SK-N-SH treated with all-trans-retinoic acid at 6 μM for 48 hours (cell line): ENCODE data around the gene AXIN1.
"Not testable (repeated sequence)": the region's sequence is repeated elsewhere in the genome, so short reads cannot be mapped to it uniquely, and the experiment has no call there.

Source experiments
- ATAC-seq: fragments of 200-7000 bp; cut with Tn5 transposase; 3 replicates; pipeline ENCODE4 v1.9.1; 2020; ENCODE audit warnings: mild to moderate bottlenecking, moderate library complexity
- ARNTL ChIP-seq: fragments of 450-650 bp; formaldehyde crosslinking; IDR thresholded peaks from 2 replicates; pipeline ENCODE4 v1.5.0; 2020; ENCODE audit warnings: low read depth, mild to moderate bottlenecking, moderate library complexity, borderline replicate concordance
- CREB5 ChIP-seq: fragments of 250-450 bp; sonication (Bioruptor Pico); IDR thresholded peaks from 2 replicates; pipeline ENCODE4 v1.5.1; 2020; ENCODE audit warnings: low read depth, mild to moderate bottlenecking, moderate library complexity
- CSDC2 ChIP-seq: fragments of 250-450 bp; sonication (Bioruptor Pico); IDR thresholded peaks from 2 replicates; pipeline ENCODE4 v1.5.0; 2020; ENCODE audit warnings: mild to moderate bottlenecking, moderate library complexity
- CSRNP3 ChIP-seq: fragments of 250-450 bp; sonication (Bioruptor Pico); IDR thresholded peaks from 2 replicates; pipeline ENCODE4 v1.5.1; 2021; ENCODE audit warnings: mild to moderate bottlenecking, moderate library complexity
- ESRRG ChIP-seq: fragments of 250-450 bp; sonication (Bioruptor Pico); IDR thresholded peaks from 2 replicates; pipeline ENCODE4 v1.6.1; 2021; ENCODE audit warnings: mild to moderate bottlenecking
- GLIS3 ChIP-seq: fragments of 250-450 bp; sonication (Bioruptor Pico); IDR thresholded peaks from 2 replicates; pipeline ENCODE4 v1.5.0; 2020; ENCODE audit warnings: mild to moderate bottlenecking, moderate library complexity
- ISL1 ChIP-seq: fragments of 250-450 bp; sonication (Bioruptor Pico); IDR thresholded peaks from 2 replicates; pipeline ENCODE4 v2.1.2; 2022; ENCODE audit warnings: mild to moderate bottlenecking, moderate library complexity
- OSR1 ChIP-seq: fragments of 250-450 bp; sonication (Bioruptor Pico); IDR thresholded peaks from 2 replicates; pipeline ENCODE4 v1.8.0; 2022; ENCODE audit warnings: moderate library complexity, mild to moderate bottlenecking, inconsistent platforms
- PPARA ChIP-seq: fragments of 250-450 bp; sonication (Bioruptor Pico); IDR thresholded peaks from 2 replicates; pipeline ENCODE4 v1.5.0; 2020; ENCODE audit warnings: mild to moderate bottlenecking, borderline replicate concordance
- RARB ChIP-seq: fragments of 250-450 bp; sonication (Bioruptor Pico); IDR thresholded peaks from 2 replicates; pipeline ENCODE4 v1.8.0; 2021; ENCODE audit warnings: mild to moderate bottlenecking, moderate library complexity
- SNAI2 ChIP-seq: fragments of 250-450 bp; sonication (Bioruptor Pico); IDR thresholded peaks from 2 replicates; pipeline ENCODE4 v1.5.0; 2020; ENCODE audit warnings: mild to moderate bottlenecking, moderate library complexity
- TCF4 ChIP-seq: fragments of 250-450 bp; sonication (Bioruptor Pico); IDR thresholded peaks from 2 replicates; pipeline ENCODE4 v1.8.0; 2021; ENCODE audit warnings: mild to moderate bottlenecking, moderate library complexity, borderline replicate concordance
- TOX ChIP-seq: fragments of 250-450 bp; sonication (Bioruptor Pico); IDR thresholded peaks from 2 replicates; pipeline ENCODE4 v1.8.0; 2021; ENCODE audit warnings: mild to moderate bottlenecking, moderate library complexity, borderline replicate concordance
- TSHZ2 ChIP-seq: fragments of 250-450 bp; sonication (Bioruptor Pico); IDR thresholded peaks from 2 replicates; pipeline ENCODE4 v1.5.0; 2020; ENCODE audit warnings: mild to moderate bottlenecking, moderate library complexity
- ZC3H10 ChIP-seq: fragments of 250-450 bp; sonication (Bioruptor Pico); IDR thresholded peaks from 2 replicates; pipeline ENCODE4 v1.5.1; 2021; ENCODE audit warnings: mild to moderate bottlenecking, moderate library complexity
- ZFP3 ChIP-seq: fragments of 250-450 bp; sonication (Bioruptor Pico); IDR thresholded peaks from 2 replicates; pipeline ENCODE4 v1.5.0; 2020; ENCODE audit warnings: mild to moderate bottlenecking, moderate library complexity
- ZFP30 ChIP-seq: fragments of 450-650 bp; formaldehyde crosslinking; IDR thresholded peaks from 2 replicates; pipeline ENCODE4 v1.5.0; 2022; ENCODE audit warnings: mild to moderate bottlenecking, moderate library complexity
- ZNF565 ChIP-seq: fragments of 450-650 bp; formaldehyde crosslinking; conservative IDR thresholded peaks from 2 replicates; pipeline ENCODE4 v1.5.0; 2020; ENCODE audit warnings: low read depth, mild to moderate bottlenecking, moderate library complexity
- ZNF70 ChIP-seq: fragments of 450-650 bp; formaldehyde crosslinking; IDR thresholded peaks from 2 replicates; pipeline ENCODE4 v1.5.0; 2020; ENCODE audit warnings: mild to moderate bottlenecking, moderate library complexity
- ZNF8 ChIP-seq: fragments of 450-650 bp; formaldehyde crosslinking; IDR thresholded peaks from 2 replicates; pipeline ENCODE4 v1.5.0; 2020; ENCODE audit warnings: mild to moderate bottlenecking, moderate library complexity
- TF ChIP-seq, protein P1 (sequence below): fragments of 250-450 bp; sonication (Bioruptor Pico); IDR thresholded peaks from 2 replicates; pipeline ENCODE4 v1.8.0; 2020; ENCODE audit warnings: mild to moderate bottlenecking, moderate library complexity, borderline replicate concordance

Gene AXIN1

DNA sequence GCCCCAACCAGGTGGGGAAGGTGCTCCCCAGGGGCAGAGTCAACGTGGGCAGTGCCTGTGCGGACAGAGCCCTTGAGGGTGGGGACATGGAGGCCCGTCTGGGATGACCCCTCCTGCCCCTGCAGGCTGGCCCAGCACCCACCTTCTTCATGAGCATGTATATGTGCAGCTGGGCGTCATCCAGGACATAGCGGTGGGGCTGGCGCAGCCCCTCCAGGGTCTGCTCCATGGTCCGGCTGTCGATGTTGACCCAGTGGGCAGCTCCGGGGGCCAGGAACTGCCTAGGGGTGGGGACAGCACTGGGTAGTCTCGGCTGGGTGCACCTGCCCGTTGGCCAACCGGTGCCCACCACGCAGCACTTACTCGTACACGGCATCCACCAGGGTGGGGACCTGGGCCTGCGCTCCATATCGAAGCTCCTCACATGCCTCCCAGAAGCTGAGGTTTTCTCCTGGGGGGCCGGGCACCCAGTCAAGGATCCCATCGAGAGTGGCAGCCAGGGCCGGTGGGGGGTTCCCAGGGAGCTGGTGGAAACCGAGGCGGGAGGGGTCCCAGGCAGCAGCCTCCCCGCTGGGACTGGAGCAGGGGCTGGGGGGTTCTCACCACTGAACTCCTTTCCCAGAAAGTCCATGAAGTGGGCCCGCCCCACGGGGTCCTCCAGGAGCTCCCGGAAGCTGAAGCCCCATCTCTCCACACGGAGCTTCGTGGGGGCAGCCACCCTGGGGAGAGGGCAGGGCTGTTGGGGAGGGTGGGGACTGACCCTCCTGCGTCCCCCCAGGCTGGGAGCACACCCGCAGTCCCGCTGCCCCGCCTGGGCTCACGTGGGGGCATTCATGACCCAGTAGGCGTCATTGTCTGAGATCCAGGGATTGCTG, 81.9 kb downstream of the AXIN1 start:
- no peak for ATAC-seq
- no peak for TF ChIP-seq ZFP30
- TF ChIP-seq OSR1 (CRISPR knock-in tag): no peak
- TF ChIP-seq ZFP3 (CRISPR knock-in tag): no peak
- no peak for TF ChIP-seq ZNF8 (CRISPR knock-in tag)
- TF ChIP-seq ISL1 (CRISPR knock-in tag): no peak
- TF ChIP-seq ESRRG (CRISPR knock-in tag): no peak
- TF ChIP-seq ZC3H10: no peak
- no peak for TF ChIP-seq CSDC2
- TF ChIP-seq GLIS3: no peak

DNA sequence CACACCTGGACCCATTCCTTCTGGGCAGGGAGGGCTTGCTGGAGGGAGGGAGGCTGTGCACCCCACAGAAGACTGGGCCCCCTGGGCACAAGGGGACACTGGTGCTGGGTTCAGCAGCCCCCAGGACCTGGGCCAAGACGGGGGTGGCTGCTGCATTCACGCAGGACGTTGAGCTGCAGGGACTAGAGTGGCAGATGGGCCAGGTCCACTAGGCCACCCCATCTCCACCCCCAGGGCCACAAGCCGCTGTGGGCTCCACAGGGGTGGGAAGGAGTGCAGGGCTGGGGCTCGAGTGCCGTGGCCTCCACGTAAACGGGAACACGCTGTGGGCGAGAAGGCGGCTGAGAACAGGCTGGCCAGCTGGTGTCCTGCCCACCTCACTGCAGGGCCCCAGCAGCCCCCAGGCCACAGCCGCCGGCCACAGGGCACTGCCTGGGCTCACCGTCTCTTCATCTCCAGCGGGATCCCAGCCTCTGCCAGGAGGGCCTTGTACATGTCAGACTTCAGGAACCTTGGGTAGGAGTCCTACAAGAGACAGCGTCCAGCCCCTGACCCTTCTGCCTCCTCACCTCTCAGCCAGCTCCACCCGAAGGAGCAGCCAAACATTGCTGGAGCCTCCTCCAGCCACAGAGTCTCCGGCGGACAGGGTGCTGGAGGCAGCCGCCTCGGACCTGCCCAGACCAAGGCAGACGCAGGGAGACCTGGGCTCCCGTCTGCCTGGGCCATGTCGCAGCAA, 83.3 kb downstream of the AXIN1 start:
- TF ChIP-seq ZNF8 (CRISPR knock-in tag) (no peak), ZNF70 (no peak), CSRNP3 (CRISPR knock-in tag) (no peak), ZFP30 (no peak), RARB (CRISPR knock-in tag) (no peak), ARNTL (CRISPR knock-in tag) (no peak), SNAI2 (CRISPR knock-in tag) (no peak), ESRRG (CRISPR knock-in tag) (no peak), ZFP3 (CRISPR knock-in tag) (no peak), CREB5 (CRISPR knock-in tag) (no peak), TSHZ2 (CRISPR knock-in tag) (no peak), CSDC2 (no peak), ZNF565 (CRISPR knock-in tag) (no peak), OSR1 (CRISPR knock-in tag) (no peak), TCF4 (CRISPR knock-in tag) (no peak), PPARA (no peak)
- TF ChIP-seq, protein P1, sequence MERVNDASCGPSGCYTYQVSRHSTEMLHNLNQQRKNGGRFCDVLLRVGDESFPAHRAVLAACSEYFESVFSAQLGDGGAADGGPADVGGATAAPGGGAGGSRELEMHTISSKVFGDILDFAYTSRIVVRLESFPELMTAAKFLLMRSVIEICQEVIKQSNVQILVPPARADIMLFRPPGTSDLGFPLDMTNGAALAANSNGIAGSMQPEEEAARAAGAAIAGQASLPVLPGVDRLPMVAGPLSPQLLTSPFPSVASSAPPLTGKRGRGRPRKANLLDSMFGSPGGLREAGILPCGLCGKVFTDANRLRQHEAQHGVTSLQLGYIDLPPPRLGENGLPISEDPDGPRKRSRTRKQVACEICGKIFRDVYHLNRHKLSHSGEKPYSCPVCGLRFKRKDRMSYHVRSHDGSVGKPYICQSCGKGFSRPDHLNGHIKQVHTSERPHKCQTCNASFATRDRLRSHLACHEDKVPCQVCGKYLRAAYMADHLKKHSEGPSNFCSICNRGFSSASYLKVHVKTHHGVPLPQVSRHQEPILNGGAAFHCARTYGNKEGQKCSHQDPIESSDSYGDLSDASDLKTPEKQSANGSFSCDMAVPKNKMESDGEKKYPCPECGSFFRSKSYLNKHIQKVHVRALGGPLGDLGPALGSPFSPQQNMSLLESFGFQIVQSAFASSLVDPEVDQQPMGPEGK (CRISPR knock-in tag): no peak
- ATAC-seq: no peak

DNA sequence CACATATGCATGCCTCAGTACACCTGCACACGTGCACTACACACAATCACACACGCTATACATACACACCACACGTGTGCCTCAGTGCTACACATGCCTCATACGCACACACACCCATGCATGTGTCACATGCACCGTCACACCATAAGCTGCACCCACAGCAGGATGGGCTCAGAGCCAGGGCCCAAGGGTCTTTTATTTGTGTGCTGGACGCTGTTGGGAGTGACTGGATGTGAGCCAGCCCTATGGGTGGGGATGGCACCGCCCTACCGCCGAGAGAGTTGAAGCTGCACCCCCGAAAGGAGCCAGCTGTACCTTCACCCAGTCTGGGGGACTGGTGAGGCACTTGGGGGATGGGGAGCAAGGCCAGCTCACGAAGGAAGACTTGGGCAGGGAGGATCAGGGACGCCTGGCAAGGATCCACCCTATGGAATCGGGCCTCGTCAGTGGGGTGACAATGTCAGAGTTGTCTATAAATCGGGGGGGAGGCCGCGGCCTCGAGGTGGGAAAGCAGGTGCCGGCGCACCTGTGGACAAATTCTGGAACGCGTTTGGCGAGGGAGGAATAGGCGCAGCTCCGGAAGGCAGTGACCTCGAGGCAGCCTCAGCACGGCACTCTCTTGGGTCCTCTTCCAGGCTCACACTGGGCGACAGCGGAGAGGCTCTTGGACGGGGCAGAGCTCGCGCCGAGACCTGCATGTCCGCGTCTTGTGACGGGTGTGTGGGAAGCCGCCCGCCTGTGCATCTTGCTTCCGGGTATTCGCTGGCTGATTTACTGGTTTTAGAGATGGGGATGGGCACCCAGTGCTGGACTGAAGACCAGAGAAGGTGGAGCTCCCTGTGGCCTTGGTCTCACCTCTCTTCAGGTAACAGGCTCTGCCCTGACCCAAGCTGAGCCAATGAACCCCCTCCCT, 84.1 kb downstream of the AXIN1 start:
- TF ChIP-seq TSHZ2 (CRISPR knock-in tag): no peak
- no peak for TF ChIP-seq ZC3H10
- no peak for TF ChIP-seq ZFP30
- TF ChIP-seq RARB (CRISPR knock-in tag): no peak
- no peak for TF ChIP-seq ZNF70
- no peak for TF ChIP-seq TOX (CRISPR knock-in tag)
- no peak for TF ChIP-seq ISL1 (CRISPR knock-in tag)
- TF ChIP-seq CREB5 (CRISPR knock-in tag): no peak

DNA sequence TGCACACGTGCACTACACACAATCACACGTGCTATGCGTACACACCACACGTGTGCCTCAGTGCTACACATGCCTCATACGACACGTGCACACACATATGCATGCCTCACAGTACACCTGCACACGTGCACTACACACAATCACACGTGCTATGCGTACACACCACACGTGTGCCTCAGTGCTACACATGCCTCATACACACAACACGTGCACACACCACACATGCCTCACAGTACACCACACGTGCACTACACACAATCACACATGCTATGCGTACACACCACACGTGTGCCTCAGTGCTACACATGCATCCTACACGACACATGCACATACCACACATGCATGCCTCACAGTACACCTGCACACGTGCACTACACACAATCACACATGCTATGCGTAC, 85.0 kb downstream of the AXIN1 start:
- ATAC-seq: not testable (repeated sequence)

More for the DNA sequence above, 84.1 kb downstream of the AXIN1 start:
- ATAC-seq: no peak; the same call in 2 of the 3 replicates
